ENCODE results near the gene TMEM61.

Gene TMEM61

DNA sequence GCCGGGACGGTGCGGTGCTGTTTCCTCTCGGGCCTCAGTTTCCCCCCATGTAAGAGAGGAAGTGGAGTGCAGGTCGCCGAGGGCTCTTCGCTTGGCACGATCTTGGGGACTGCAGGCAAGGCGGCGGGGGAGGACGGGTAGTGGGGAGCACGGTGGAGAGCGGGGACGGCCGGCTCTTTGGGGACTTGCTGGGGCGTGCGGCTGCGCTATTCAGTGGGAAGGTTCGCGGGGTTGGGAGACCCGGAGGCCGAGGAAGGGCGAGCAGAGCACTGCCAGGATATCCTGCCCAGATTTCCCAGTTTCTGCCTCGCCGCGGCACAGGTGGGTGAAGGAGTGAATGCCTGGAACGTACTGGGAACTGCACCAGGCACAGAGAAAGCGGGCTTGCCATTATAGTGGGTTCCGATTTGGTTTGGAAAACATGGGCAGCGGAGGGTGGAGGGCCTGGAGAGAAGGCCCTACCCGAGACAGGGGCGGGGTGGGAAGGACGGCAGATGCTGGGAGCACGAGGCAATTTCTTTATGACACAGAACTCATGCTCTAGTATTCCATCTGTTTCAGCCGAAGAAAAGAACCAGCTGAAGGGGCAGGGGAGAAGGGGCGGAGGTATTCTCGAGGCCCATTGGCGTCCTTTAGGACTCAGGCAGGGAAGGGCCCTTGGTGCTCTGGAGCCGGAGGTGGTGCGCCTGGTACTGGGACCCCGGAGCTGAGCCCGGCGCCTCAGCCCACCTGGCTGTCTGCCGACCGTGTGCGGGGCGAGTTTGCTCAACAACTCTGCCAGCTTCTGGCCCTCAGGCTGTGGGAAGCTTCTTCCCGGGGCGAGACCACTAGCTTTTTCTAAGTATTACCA is 59.9 kb downstream of the TMEM61 start:
- DNase-seq: no peak

DNA sequence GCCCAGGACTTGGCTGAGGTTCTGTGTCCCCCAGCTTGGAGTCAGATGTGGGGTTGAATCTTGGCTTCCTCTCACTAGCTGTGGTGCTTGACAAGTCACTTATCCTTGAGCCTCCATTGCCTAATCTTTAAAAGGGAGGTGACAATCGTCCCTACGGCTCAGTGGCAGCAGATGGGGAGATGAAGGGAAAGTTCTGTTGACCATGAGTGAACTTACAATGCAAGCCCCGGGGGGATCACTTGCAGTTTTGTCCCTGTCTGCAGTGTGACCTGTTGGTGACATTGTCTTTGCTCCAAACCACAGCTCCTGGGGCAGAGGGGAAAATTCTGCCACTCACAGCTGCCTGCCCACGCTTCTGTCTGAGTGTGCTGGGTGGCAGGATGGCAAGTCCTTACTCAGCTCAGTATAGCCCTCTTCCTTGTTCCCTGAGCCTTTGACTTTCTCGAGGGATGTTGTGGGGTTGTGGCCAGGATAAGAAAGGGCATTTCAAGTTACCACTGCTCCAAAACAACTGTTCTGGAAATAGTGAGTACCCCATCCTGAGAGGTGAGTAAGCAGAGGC is 60.6 kb downstream of the TMEM61 start:
- DNase-seq: no peak

DNA sequence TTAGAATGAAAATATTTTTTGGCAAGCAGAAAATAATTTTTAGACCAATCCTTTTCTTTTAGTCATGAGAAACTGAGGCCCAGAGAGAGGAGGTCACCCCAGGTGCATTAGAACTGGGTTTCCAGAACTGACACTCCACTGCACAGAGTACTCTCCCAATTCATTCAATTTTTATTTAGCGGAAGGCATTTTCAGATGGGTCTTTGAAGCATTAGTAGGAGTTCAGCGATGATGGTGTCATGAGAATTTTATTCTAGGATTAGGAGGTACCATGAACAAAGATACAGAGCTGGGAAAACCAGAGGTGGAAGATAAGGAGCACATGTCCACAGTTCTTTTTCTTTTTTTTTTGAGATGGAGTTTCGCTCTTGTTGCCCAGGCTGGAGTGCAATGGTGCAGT is 61.2 kb downstream of the TMEM61 start:
- DNase-seq: no peak

Measured in activated CD4-positive, alpha-beta T cell treated with anti-CD3 and anti-CD28 coated beads for 48 hours (primary cell).